HG03342 (cell line): ENCODE data around the gene ATP5F1D.
A peak's percentile ranks its signal among the peaks of the same experiment; 100 is the strongest.

Experiments used
- ATAC-seq: cut with Tn5 transposase; IDR thresholded peaks from one replicate; pipeline ENCODE4 v1.9.1; 2021; ENCODE audit warnings: mild to moderate bottlenecking, moderate library complexity; ENCODE audit not compliant: unreplicated experiment

ATP5F1D gene

GRCh38 chr19:1268226-1269064 is 26.9 kb downstream of the ATP5F1D start:
- ATAC-seq: no peak

GRCh38 chr19:1269065-1269477 is 27.5 kb downstream of the ATP5F1D start, which contains the start of gene CIRBP:
TSS of gene CIRBP (plus strand) at chr19:1269332. CDS start at chr19:1270934, 1,602 bp downstream.
- peak; percentile 54 for ATAC-seq

- peak; percentile 16 for ATAC-seq
Measured at GRCh38 chr19:1269478-1270212, 28.1 kb downstream of the ATP5F1D start.

- ATAC-seq: no peak
Measured at GRCh38 chr19:1270213-1270853, 28.8 kb downstream of the ATP5F1D start.

- ATAC-seq: no peak
Measured at GRCh38 chr19:1270854-1271527, 29.4 kb downstream of the ATP5F1D start.

- ATAC-seq: no peak
Measured at GRCh38 chr19:1271528-1272422, 30.2 kb downstream of the ATP5F1D start.

GRCh38 chr19:1272423-1273262 is 31.1 kb downstream of the ATP5F1D start:
- no peak for ATAC-seq

- no peak for ATAC-seq
Measured at GRCh38 chr19:1273263-1274041, 31.9 kb downstream of the ATP5F1D start.

- no peak for ATAC-seq
Measured at GRCh38 chr19:1274081-1274851, 32.7 kb downstream of the ATP5F1D start.

GRCh38 chr19:1274852-1275259 is 33.3 kb downstream of the ATP5F1D start:
- ATAC-seq: no peak

GRCh38 chr19:1275260-1275975 is 33.9 kb downstream of the ATP5F1D start, which contains the start of gene FAM174C:
TSS of gene FAM174C (plus strand) at chr19:1275530. CDS start at chr19:1275550, 20 bp downstream.
- peak; percentile 63 for ATAC-seq

GRCh38 chr19:1275976-1276627 is 34.6 kb downstream of the ATP5F1D start:
- ATAC-seq: no peak

GRCh38 chr19:1276628-1277022 is 35.1 kb downstream of the ATP5F1D start:
- no peak for ATAC-seq

- no peak for ATAC-seq
Measured at GRCh38 chr19:1277061-1277460, 35.5 kb downstream of the ATP5F1D start.

- no peak for ATAC-seq
Measured at GRCh38 chr19:1278074-1278473, 36.5 kb downstream of the ATP5F1D start.
